GM21526 (cell line): ENCODE measurements around the gene TNNT1.
"Not testable (repeated sequence)": the region's sequence is repeated elsewhere in the genome, so short reads cannot be mapped to it uniquely, and the experiment has no call there.

Experiments used
- ATAC-seq: cut with Tn5 transposase; IDR thresholded peaks from one replicate; pipeline ENCODE4 v1.9.1; 2021; ENCODE audit warnings: moderate library complexity; ENCODE audit not compliant: unreplicated experiment, low FRiP score

The TNNT1 gene

GRCh38 chr19:55171440-55171839 is 22.4 kb upstream of the TNNT1 start:
- ATAC-seq: no peak

DNA sequence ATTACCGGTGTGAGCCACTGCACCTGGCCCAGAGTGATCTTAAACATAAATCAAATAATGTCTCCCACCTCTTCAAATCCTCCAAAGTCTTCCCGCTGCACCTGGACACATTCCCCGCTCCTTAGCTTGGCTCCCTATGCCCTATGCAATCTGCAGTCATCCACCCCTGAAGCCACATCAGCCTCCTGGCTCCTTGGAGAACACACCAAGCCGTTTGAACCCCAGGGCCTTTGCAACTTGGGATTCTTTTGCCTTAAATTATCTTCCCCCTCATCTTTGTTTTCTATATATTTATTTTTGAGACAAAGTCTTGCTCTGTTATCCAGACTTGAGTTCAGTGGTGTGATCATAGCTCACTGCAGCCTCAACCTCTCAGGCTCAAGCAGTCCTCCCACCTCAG is 20.1 kb upstream of the TNNT1 start:
- ATAC-seq: no peak

DNA sequence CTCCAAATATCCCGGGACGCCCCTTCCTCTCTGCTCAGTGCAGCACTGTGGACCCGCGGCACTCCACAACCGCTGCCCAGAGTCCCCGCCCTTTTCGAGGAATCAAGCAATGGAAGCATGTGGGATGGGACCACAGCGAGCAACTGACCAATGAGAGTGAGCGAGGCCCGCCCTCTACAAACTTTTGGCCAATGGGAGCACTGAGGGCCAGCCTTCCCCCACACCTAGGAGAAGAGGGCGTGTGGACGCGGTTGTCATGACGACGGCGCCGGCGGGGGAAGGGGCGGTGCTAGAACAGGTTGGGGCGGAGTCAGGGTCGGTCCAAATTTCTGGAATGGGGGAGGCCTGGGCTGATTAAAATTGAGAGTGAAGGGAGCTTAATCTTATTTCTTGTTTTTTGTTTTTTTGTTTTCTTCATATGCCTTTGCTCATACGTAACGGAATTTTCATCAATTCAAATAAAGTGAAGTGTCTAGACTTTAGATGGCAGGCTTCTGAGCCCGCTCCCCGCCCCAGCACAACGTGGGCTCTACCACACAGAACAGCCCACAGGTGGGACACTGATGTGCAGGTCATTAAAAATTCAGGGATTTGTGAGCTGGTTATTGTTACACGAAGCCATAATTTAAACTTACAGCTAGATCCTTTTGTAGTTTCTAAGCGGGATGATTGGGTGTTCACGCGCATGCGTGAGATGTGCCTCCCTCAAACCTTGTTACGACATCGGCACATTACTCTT is 17.7 kb upstream of the TNNT1 start, which contains the start of gene DNAAF3:
DNAAF3 (minus strand) TSS at position 84 of the 739 bp plus-strand sequence. CDS start 200 bp downstream, outside the sequence.
- peak; percentile 66 for ATAC-seq

- ATAC-seq: no peak
Measured at GRCh38 chr19:55165952-55166529, 17.0 kb upstream of the TNNT1 start.

DNA sequence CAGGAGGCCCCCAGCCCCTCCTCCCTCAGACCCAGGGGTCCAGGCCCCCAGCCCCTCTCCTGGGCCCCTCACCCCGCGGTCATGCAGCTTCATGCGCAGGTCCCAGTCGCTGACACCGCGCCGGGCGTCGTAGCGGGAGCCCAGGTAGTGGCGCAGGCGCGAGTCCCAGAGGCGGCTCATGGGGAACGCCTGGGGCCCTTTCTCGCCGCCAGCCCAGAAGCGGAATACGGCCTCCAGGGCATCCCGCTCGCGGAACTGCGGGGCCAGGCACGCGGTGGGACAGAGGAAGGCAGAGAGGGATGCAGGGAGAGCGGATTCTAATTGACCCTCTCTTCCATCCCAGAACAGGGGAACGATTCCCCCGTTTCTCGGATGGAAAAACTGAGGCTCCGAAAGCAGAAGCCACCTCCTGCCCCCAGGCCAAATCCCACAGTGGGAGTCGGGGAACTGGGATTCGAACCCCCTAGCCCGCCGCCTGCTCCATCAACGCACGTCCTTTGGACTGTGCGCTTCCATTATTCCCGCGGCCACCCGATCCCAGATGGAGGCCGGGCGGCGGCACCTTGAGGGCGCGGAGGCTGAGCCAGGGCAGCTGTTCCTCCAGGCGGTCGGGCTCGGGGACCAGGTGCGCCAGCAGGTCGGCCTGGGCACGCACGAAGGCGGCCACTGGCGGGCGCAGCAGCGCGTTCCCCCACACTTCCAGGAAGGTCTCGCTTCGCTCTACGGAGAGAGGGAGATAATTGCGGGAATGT is 12.7 kb upstream of the TNNT1 start:
- no peak for ATAC-seq

GRCh38 chr19:55160986-55161365 is 12.0 kb upstream of the TNNT1 start:
- no peak for ATAC-seq

DNA sequence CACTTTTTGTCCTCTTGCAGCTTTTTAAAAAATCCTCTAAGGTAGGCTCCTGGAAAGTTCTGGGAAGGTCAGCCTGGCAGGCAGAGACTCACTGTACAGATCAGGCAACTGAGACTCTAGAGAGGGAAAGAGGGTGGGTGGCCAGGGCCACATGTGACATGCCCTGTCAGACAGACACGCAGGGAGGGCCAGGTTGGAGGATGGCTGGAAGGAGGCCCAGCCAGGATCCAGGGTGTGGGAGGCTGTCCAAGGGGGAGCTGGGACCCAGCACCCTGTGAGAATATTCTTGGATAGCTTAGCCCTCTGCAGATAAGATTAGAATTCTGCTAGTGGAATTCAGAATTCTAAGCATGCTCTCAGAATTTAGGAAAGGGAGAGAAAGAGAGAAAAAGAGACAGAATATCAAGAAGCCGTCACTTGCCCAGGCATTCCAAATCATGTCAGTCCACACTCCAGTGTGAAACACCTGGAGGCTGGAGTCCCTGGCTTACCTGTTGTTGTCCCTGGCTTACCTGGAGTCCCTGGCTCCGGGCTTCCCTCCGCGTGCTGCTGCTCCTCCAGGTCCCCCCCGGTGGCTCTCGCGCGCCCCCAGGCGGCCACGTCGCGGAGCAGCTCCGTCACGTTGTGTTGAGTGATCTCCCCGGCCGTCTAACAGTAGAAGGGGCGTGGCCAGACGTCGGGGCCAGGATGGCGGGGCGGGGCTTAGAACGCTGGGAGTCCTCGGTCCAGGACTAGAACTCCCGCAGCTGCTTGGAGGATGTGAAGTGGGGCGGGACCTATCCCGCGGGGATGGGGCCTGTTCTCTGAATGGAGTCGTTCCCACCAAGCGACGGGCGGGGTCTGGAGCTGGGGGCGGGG is 11.4 kb upstream of the TNNT1 start:
- no peak for ATAC-seq

DNA sequence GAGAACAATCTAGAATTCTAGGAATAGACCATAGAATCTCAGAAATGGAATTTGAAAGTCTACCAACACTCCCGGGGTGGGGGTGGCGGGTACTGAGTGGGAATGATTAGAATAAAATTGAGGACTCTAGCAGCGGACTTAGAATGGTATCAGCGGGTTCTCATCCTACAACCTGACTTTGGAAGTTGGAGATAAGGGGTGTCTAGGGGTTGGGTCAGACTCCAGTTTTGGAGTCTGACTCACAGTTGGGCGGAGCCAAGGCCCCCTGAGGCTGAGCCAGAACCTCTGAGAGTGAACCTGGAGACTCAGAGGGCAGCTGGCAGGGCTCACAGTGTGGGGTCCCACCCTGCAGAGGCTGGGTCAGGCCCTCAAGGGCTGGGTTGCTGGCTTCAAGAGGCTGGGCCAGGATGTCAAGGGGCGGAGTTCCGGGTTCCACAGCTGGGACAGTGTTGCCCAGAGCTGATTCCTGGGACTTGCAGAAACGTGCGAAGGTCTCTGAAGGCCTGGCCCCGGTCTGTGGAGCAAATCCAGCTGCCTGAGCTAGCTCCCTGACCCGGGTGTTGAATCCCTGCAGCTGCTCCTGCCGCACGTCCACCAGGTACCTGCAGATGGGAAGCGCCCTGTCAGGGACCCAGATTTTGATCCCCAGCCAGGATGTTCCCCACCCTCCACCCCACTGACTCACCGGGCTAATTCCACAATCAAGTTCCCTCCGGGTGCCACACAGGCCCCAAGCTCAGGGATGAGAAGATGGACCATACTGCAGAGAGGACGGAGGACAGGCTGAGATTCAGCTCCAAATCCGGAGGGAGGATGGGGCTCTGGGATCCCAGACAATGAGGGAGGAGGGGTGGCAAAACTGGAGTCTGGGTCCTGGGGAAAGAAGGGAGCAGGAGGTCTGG is 10.1 kb upstream of the TNNT1 start:
- ATAC-seq: no peak

- ATAC-seq: no peak
Measured at GRCh38 chr19:55158423-55158822, 9.4 kb upstream of the TNNT1 start.

DNA sequence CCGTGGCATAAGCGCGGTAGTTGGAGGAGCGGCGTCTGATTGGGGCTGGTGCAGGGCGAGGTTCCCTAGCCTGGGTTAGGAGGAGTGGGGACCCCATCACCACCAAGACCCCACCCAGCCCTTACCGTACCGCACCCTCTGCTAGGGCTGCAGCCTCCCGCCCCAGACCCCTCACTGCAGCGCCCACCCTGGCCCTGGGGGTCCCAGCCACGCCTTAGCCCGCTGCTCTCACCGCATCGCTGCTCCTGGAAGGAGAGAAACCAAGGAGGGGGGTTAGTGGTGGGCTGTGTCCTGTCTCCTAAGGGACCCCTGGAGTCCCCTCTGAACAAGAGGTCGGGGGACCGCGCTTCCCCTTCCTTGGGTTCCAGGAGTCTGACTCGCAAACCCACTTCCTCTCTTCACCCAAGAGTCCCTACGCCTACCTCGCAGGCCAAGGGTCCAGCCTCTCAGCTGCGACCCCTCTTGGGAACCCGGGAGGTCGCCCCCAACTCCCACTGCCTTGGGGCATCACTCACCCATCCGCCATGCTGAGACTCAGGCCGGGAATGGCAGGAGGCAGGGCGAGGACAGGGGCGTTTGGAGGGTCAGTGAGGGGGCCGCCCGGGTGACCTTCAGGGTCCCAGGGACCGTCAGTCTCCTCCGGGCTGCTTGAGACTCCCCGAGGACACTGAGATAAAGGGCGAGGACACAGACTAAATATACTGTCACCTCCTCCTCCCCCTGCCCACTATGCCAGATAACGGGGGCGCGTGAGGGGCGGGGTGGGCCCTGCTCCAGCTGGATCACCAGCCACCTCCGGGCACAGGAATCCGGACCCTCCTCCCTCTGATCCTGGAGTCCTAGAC is 8.3 kb upstream of the TNNT1 start, which contains the start of gene TNNI3:
TNNI3 (minus strand) TSS at position 669 of the 845 bp plus-strand sequence; CDS start at position 526, 143 bp downstream.
- no peak for ATAC-seq

DNA sequence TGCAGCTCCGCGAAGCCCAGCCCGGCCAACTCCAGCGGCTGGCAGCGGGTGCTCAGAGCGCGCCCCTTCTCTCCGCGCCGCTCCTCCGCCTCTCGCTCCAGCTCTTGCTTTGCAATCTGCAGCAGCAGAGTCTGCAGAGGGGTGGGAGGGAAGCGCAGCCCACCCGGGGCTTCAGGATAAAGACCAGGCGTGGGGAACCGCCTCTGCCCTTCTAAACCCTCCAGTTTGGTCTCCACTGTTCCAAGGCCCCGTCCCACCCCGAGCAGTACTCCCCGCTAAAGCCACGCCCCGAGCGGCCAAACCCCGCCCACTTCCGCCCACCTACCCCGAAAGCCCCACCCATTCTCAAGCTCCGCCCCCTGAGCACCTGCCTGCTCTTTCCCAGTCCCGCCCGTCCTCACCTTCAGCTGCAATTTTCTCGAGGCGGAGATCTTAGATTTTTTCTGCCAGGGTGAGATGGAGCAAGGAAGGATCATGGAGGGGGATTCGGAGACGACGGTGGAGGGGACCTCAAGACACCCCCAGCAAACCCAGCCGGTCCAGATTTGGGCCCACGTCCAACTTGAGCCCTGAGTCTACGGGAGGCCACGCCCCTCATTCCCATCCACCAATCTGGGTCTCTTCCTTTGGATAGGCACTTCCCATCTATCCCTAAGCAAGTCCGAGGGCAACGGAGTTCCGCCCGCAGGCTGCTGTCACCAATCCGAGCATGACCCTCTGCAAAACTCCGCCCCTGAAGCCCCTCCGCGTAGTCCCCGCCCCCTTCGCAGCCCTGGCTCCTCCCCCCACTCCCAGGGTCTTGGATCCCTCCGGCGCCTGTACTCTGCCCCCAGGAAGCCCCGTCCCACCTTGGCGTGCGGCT is 7.4 kb upstream of the TNNT1 start:
- no peak for ATAC-seq

DNA sequence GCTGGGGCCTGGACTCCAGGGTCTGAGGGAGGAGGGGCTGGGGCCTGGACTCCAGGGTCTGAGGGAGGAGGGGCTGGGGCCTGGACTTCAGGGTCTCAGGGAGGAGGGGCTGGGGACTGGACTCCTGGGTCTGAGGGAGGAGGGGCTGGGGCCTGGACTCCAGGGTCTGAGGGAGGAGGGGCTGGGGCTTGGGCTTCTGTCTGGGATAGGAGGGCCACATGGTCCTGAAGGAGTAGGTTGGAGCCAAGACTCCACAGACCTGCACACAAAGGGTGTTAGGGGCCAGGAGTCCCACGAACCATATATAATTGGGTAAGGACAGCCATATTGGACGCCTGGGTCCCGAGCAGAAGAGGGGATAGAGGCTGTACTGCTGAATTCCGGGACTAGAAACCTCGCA is 6.8 kb upstream of the TNNT1 start:
- not testable (repeated sequence) for ATAC-seq

DNA sequence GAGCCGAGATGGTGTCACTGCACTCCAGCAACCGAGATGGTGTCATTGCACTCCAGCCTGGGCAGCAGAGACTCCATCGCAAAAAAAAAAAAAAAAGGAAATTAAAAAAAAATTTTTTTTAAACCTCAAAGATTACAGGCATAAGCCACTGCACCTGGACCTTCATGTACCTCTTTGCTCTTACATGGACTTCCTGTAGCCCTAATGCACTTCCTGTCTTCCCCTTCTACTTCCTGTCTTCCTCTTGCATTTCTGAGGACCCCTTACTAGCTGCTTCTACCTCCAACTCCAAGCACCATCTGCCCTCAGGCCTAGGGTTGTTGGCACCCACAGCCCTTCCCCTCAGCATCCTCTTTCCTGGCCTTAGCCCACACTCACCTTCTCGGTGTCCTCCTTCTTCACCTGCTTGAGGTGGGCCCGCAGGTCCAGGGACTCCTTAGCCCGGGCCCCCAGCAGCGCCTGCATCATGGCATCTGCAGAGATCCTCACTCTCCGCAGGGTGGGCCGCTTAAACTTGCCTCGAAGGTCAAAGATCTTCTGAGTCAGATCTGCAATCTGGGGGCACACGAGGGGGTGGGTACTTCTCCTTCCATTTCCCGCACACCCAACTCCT is 4.8 kb upstream of the TNNT1 start:
- ATAC-seq: no peak

- no peak for ATAC-seq
Measured at GRCh38 chr19:55152017-55152416, 3.0 kb upstream of the TNNT1 start.

DNA sequence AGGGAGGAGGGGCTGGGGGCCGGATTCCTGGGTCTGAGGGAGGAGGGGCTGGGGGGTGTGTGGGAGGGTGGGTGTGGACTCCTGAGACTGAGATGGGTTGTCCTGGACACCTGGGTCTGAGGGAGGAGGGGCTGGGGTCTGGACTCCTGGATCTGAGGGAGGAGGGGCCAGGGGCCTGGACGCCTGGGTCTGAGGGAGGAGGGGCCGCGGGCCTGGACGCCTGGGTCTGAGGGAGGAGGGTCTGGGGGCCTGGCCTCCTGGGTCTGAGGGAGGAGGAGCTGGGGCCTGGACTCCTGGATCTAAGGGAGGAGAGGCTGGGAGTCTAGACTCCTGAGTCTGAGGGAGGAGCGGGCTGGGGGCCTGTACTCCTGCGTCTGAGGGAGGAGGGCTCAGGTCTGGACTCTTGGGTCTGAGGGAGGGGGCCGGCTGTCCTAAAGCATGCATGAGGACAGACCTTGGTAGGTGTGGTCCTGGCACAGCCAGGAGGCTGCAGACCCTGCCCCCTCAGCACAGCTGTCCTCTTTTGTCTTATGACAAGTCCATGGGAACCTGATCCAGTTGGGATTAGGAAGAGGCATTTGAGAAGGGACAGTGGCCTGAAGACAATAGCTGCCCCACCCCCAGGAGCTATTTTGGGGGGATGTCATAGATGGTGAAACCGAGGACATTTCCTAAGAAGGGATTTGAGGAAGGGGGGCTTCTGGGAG is 1.3 kb downstream of the TNNT1 start:
- ATAC-seq: no peak

- no peak for ATAC-seq
Measured at GRCh38 chr19:55146705-55147273, 2.2 kb downstream of the TNNT1 start.
